Mucosa of stomach (tissue), 1 donor: ENCODE data around the gene RPUSD3.

Source experiments
- H3K27me3 ChIP-seq: one replicate; pipeline ENCODE4 v1.7.0; 2013; ENCODE audit warnings: mild to moderate bottlenecking, low read length; ENCODE audit not compliant: control insufficient read depth, insufficient read depth
- H3K36me3 ChIP-seq: one replicate; pipeline ENCODE4 v1.7.0; 2013; ENCODE audit warnings: low read length; ENCODE audit not compliant: control insufficient read depth, insufficient read depth
- H3K4me1 ChIP-seq: one replicate; pipeline ENCODE4 v1.7.0; 2013; ENCODE audit warnings: mild to moderate bottlenecking, low read length; ENCODE audit not compliant: control insufficient read depth, insufficient read depth
- H3K4me3 ChIP-seq: one replicate; pipeline ENCODE4 v1.7.0; 2013; ENCODE audit warnings: low read length
- H3K9ac ChIP-seq: one replicate; pipeline ENCODE4 v1.7.0; 2013; ENCODE audit warnings: mild to moderate bottlenecking, low read length, moderate library complexity
- H3K9me3 ChIP-seq: one replicate; pipeline ENCODE4 v1.7.0; 2013; ENCODE audit warnings: mild to moderate bottlenecking, low read length, moderate library complexity; ENCODE audit not compliant: control insufficient read depth
- donor health status: Pancreatic carcinoma.

The RPUSD3 gene

GRCh38 chr3:9808345-9809037 lies 35.3 kb downstream of the RPUSD3 start:
- Histone ChIP-seq H3K36me3 (no peaks in the 10 kb centered on the region), H3K4me3 (no peak overlapping the region), H3K9me3 (no peaks in the 10 kb centered on the region), H3K9ac (peak overlapping the region; percentile 81), H3K4me1 (peaks cover 22% of the 10 kb centered on the region), H3K27me3 (no peaks in the 10 kb centered on the region)

DNA sequence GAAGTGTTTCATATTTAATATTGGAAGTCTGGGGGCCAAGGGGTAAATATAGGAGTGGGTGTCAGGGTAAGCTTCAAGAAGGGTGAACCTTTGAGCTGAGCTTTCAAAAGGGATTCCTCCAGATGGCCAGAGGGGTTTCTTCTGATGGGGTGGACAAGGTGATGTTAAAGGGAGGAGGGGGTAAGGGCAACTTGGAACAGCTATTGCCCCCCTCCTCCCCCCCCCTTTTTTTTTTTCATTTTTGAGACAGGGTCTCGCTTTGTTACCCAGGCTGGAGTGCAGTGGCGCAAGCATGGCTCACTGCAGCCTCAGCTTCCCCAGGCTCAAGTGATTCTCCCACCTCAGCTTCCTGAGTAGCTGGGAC lies 35.8 kb downstream of the RPUSD3 start:
- H3K9me3 ChIP-seq = no peaks in the 10 kb centered on the region

DNA sequence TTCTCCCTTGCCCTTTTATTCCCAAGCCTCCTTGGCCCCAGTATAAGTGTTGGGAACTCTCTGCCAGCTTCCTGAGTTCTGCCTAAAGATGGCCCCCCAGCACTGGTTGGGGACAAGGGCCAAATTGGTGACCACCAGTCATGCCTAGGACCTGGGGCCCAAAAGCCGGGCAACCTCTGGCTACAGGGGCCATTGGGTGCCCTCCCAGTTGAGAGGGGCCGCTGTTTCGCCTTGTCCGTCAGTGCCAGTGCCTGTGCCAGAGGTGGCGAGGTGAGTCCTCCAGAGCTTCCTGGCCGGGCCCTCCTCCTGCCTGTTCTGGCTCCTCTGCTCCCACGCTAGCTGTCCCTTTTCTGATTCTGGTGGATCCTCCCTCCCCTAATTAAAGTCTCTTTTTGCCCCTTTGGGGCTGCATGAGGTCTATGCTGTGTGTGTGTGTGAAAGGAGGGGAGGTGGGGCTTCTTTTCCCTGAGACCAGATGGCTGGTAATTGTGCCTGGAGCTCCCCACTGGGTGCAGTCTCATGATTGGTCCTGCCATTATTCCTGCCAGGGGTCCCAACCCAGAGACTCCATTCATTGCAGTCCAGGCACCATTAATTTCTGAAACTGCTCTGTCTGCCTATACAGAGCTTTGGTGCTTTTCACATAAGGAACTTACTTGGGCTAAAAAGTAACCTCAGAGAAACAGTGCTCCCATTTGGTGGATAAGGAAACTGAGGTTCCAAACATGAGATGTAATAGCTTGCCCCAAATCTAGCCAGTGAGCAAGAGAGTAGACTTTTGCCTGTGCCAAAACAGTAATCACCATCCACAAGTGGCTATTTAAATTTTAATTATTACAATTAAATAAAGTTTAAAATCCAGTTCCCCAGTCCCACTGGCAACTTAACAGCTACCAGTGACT lies 36.9 kb downstream of the RPUSD3 start:
- H3K4me3 ChIP-seq = no peak overlapping the region
- no peak overlapping the region for H3K9ac ChIP-seq
- H3K9me3 ChIP-seq = no peaks in the 10 kb centered on the region
- peaks cover 22% of the 10 kb centered on the region for H3K4me1 ChIP-seq
- H3K27me3 ChIP-seq = no peaks in the 10 kb centered on the region
- H3K36me3 ChIP-seq = no peaks in the 10 kb centered on the region

More for the DNA sequence above, 35.8 kb downstream of the RPUSD3 start:
- peak overlapping the region; percentile 81 for H3K9ac ChIP-seq
- H3K4me3 ChIP-seq = no peak overlapping the region
- no peaks in the 10 kb centered on the region for H3K36me3 ChIP-seq
- H3K27me3 ChIP-seq = no peaks in the 10 kb centered on the region
- H3K4me1 ChIP-seq = peaks cover 22% of the 10 kb centered on the region

GRCh38 chr3:9806137-9806536 lies 37.7 kb downstream of the RPUSD3 start:
- Histone ChIP-seq H3K9ac (no peak overlapping the region), H3K36me3 (no peaks in the 10 kb centered on the region)

DNA sequence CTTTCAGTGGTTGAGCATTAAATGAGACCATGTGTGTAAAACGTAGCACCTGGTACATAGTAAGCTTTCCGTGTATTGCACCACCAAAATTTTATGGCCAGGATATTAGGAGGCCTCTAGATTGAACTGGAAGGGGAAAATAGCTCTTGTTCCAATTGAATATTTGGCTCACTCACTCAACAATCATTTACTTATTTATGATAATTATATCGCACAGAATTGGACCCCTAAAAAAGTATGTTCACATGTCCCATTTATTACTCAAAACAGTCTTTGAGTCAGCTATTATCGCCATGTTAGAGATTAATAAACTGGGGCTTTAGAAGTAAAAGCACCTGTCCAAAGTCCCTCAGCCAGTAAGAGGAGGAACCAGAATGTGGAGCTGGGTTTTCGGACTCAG lies 38.8 kb downstream of the RPUSD3 start:
- no peak overlapping the region for H3K4me3 ChIP-seq
- H3K27me3 ChIP-seq = no peaks in the 10 kb centered on the region
- H3K4me1 ChIP-seq = peaks cover 15% of the 10 kb centered on the region
- no peak overlapping the region for H3K9ac ChIP-seq
- H3K36me3 ChIP-seq = peaks cover 3% of the 10 kb centered on the region
- H3K9me3 ChIP-seq = no peaks in the 10 kb centered on the region

More at GRCh38 chr3:9806137-9806536, 37.7 kb downstream of the RPUSD3 start:
- Histone ChIP-seq H3K9me3 (no peaks in the 10 kb centered on the region), H3K4me3 (no peak overlapping the region), H3K4me1 (peaks cover 22% of the 10 kb centered on the region), H3K27me3 (no peaks in the 10 kb centered on the region)

GRCh38 chr3:9803494-9803893 lies 40.3 kb downstream of the RPUSD3 start:
- H3K4me3 ChIP-seq = no peak overlapping the region
- H3K9ac ChIP-seq = no peak overlapping the region
- no peaks in the 10 kb centered on the region for H3K9me3 ChIP-seq
- peaks cover 13% of the 10 kb centered on the region for H3K36me3 ChIP-seq
- peaks cover 3% of the 10 kb centered on the region for H3K4me1 ChIP-seq
- no peaks in the 10 kb centered on the region for H3K27me3 ChIP-seq

DNA sequence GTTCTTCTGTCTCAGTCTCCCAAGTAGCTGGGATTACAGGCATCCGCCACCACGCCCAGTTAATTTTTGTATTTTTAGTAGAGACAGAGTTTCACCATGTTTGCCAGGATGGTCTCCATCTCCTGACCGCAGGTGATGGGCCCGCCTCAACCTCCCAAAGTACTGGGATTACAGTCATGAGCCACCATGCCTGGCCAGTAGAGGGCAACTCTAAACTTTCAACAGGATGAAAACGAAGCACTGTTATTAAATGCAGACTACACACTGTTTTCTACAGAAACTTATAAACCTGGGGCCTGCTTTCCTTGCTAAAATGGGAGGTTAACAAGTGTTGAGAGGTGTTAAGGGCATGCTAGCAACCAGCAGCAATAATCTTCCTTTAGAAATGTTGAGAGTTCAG lies 43.3 kb downstream of the RPUSD3 start:
- no peaks in the 10 kb centered on the region for H3K27me3 ChIP-seq
- no peak overlapping the region for H3K4me3 ChIP-seq
- no peaks in the 10 kb centered on the region for H3K9me3 ChIP-seq
- H3K36me3 ChIP-seq = peaks cover 18% of the 10 kb centered on the region
- no peak overlapping the region for H3K9ac ChIP-seq
- no peaks in the 10 kb centered on the region for H3K4me1 ChIP-seq

- Histone ChIP-seq H3K9me3 (no peaks in the 10 kb centered on the region), H3K4me3 (no peak overlapping the region), H3K4me1 (no peaks in the 10 kb centered on the region), H3K27me3 (no peaks in the 10 kb centered on the region), H3K36me3 (peaks cover 18% of the 10 kb centered on the region), H3K9ac (no peak overlapping the region)
Observed at GRCh38 chr3:9797196-9797945, 46.4 kb downstream of the RPUSD3 start.

- H3K27me3 ChIP-seq = no peaks in the 10 kb centered on the region
- H3K36me3 ChIP-seq = peaks cover 17% of the 10 kb centered on the region
- H3K9ac ChIP-seq = no peak overlapping the region
- peaks cover 9% of the 10 kb centered on the region for H3K4me1 ChIP-seq
- H3K9me3 ChIP-seq = no peaks in the 10 kb centered on the region
- no peak overlapping the region for H3K4me3 ChIP-seq
Observed at GRCh38 chr3:9795207-9795606, 48.6 kb downstream of the RPUSD3 start.

- Histone ChIP-seq H3K9me3 (no peaks in the 10 kb centered on the region), H3K36me3 (peaks cover 11% of the 10 kb centered on the region), H3K4me1 (peaks cover 9% of the 10 kb centered on the region), H3K9ac (no peak overlapping the region), H3K4me3 (no peak overlapping the region), H3K27me3 (no peaks in the 10 kb centered on the region)
Observed at GRCh38 chr3:9794400-9794799, 49.4 kb downstream of the RPUSD3 start.

GRCh38 chr3:9793161-9793781 lies 50.5 kb downstream of the RPUSD3 start:
- Histone ChIP-seq H3K36me3 (peaks cover 11% of the 10 kb centered on the region), H3K4me1 (peaks cover 9% of the 10 kb centered on the region), H3K9ac (peak overlapping the region; percentile 99), H3K9me3 (no peaks in the 10 kb centered on the region), H3K27me3 (no peaks in the 10 kb centered on the region), H3K4me3 (peak overlapping the region; percentile 44)
